ENCODE results near the gene KLHL1.

DNA sequence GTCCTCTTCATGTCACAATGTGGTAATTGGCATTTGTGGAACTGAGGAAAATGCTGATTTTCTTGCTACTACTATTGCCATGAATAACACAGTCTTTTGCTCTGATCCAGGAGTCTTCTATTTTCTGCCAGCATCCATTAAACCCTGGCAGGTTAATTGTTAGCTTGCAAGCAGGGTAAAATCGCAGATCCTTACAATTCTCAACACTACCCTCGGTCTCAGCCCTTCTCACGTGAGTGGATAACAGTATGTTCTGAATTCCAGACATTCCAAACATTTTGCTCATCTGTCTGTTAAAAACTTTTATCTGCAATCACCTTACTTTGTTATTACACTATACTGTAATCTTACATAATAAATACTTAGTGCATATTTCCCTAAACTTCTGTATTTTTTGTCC is 251.9 kb downstream of the KLHL1 start:
- TF ChIP-seq, protein P1, sequence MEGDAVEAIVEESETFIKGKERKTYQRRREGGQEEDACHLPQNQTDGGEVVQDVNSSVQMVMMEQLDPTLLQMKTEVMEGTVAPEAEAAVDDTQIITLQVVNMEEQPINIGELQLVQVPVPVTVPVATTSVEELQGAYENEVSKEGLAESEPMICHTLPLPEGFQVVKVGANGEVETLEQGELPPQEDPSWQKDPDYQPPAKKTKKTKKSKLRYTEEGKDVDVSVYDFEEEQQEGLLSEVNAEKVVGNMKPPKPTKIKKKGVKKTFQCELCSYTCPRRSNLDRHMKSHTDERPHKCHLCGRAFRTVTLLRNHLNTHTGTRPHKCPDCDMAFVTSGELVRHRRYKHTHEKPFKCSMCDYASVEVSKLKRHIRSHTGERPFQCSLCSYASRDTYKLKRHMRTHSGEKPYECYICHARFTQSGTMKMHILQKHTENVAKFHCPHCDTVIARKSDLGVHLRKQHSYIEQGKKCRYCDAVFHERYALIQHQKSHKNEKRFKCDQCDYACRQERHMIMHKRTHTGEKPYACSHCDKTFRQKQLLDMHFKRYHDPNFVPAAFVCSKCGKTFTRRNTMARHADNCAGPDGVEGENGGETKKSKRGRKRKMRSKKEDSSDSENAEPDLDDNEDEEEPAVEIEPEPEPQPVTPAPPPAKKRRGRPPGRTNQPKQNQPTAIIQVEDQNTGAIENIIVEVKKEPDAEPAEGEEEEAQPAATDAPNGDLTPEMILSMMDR (conservative IDR thresholded peaks at IDR 0.05; ENCODE audit: low read depth, low read length) = no peak
- TF ChIP-seq POLR2A (IDR thresholded peaks at IDR 0.05; ENCODE audit: low read depth, low read length) = no peak
- no peak for TF ChIP-seq RAD21 (IDR thresholded peaks at IDR 0.05; ENCODE audit: low read length)
- no peak for TF ChIP-seq FOS (IDR thresholded peaks at IDR 0.05; ENCODE audit: low read depth, low read length)
- TF ChIP-seq RCOR1 (IDR thresholded peaks at IDR 0.05; ENCODE audit: insufficient replicate concordance, low read length) = no peak
- TF ChIP-seq MAZ (IDR thresholded peaks at IDR 0.05; ENCODE audit: borderline replicate concordance, low read depth, low read length) = no peak
- no peak for TF ChIP-seq SMC3 (IDR thresholded peaks at IDR 0.05; ENCODE audit: low read depth, low read length)
- no peak for TF ChIP-seq MAFK (IDR thresholded peaks at IDR 0.05; ENCODE audit: low read depth, low read length)
